Stimulated activated naive CD8-positive, alpha-beta T cell treated with anti-CD3 and anti-CD28 coated beads, Interleukin-15, amount 100 ng/mL, for 72 hours (primary cell): ENCODE data around the gene SLC13A3.

Experiments used
- ATAC-seq: fragments of 150-1000 bp; cut with Tn5 transposase; 2 replicates; pipeline ENCODE4 v1.10.0; 2021; ENCODE audit warnings: mild to moderate bottlenecking, moderate library complexity
- DNase-seq, 2 donors: peaks; one replicate each; pipeline ENCODE4 v3.0.0; 2021 to 2022
- H3K27ac Mint-ChIP-seq, 2 donors: one replicate each; pipeline ENCODE4 v1.8.0; 2022; ENCODE audit warnings: mild to moderate bottlenecking in 2 of 2, mixed read lengths in 2 of 2, moderate library complexity in 2 of 2
- H3K27me3 Mint-ChIP-seq: one replicate; pipeline ENCODE4 v1.8.0; 2022; ENCODE audit warnings: mixed read lengths
- H3K4me1 Mint-ChIP-seq: one replicate; pipeline ENCODE4 v1.8.0; 2022; ENCODE audit warnings: mild to moderate bottlenecking, mixed read lengths
- H3K4me3 Mint-ChIP-seq, 2 donors: one replicate each; pipeline ENCODE4 v1.8.0; 2022; ENCODE audit warnings: mild to moderate bottlenecking in 2 of 2, mixed read lengths in 2 of 2, moderate library complexity in 1 of 2
- H3K9me3 Mint-ChIP-seq, 2 donors: one replicate each; pipeline ENCODE4 v1.8.0; 2022; ENCODE audit warnings: mixed read lengths in 2 of 2

The SLC13A3 gene

GRCh38 chr20:46509523-46509922, 141.7 kb downstream of the SLC13A3 start:
- peaks cover 35% of the 10 kb centered on the region for H3K27me3 Mint-ChIP-seq
- ATAC-seq (no peak), DNase-seq (no peak)
- peak overlapping the region; percentile 6 to 24 for H3K4me3 Mint-ChIP-seq
- peaks cover 47% of the 10 kb centered on the region for H3K4me1 Mint-ChIP-seq
- H3K27ac Mint-ChIP-seq, result peak overlapping the region in 1 of 2 donors; percentile 22
- H3K9me3 Mint-ChIP-seq, result peaks cover 0 to 10% of the 10 kb centered on the region in 2 donors
